Sciatic nerve (tissue), 2 donors: ENCODE results near the gene DEUP1. TPM values are rescaled to one million over a fixed set of nuclear protein-coding genes. Genes with fewer than 3 reads are reported as not detected.
"Not testable (repeated sequence)": the region's sequence is repeated elsewhere in the genome, so short reads cannot be mapped to it uniquely, and the experiment has no call there.

Experiments used
- ATAC-seq: fragments of 200-7000 bp; cut with Tn5 transposase; one replicate; pipeline ENCODE4 v1.9.1; 2020; ENCODE audit warnings: mild to moderate bottlenecking, moderate library complexity
- DNase-seq: peaks from one replicate; pipeline ENCODE4 v3.0.0-alpha.2; 2020; ENCODE audit warnings: low spot score
- intact Hi-C: fragments of 100-400 bp; cut with DNase I; formaldehyde crosslinking; loops from one replicate; pipeline ENCODE4 v1.14.2; 2022
- total RNA-seq: library from RNA; stranded (reverse); fragmentation: NEBNext Ultra II Directional; extraction: Animal tissue kit (Norgen Biotek cat#: 25700); gene quantifications from one replicate; pipeline ENCODE4 v1.2.1, GENCODE V29; 2021
- donor health status: DM: no; HTN: no; CAD: no.
- donor health status: DM: no; HTN: no; CAD: no.

DEUP1 gene
- total RNA-seq, 1 donor from 2014 or later, result not detected

GRCh38 chr11:93348930-93349329, 18.4 kb downstream of the DEUP1 start:
- intact Hi-C loops, result no loop called here
- ATAC-seq, result no peak
- DNase-seq, result no peak

- DNase-seq (no peak), ATAC-seq (no peak)
- intact Hi-C loops, result no loop called here
These were observed 20.3 kb downstream of the DEUP1 start for GRCh38 chr11:93350835-93351234.

DNA sequence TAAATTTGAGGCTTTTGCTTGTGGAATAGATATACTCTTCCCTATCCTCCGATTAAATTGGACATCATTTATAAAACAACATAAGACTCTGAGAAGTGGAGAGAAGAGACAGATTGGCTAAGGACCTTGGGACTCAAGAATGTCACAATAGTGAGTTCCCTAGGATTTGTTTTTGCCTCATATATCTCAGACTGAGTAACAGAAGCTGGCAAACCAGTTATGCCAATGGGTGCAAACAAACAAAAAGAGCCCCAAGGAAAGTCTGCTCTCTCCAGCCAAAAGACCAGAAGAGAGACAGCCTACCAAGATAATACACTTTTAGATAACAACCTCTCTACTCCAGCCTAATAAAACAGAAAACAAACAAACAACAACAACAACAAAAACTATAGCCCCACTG, 28.9 kb downstream of the DEUP1 start:
- DNase-seq (no peak), ATAC-seq (no peak)
- intact Hi-C loops, result no loop called here

DNA sequence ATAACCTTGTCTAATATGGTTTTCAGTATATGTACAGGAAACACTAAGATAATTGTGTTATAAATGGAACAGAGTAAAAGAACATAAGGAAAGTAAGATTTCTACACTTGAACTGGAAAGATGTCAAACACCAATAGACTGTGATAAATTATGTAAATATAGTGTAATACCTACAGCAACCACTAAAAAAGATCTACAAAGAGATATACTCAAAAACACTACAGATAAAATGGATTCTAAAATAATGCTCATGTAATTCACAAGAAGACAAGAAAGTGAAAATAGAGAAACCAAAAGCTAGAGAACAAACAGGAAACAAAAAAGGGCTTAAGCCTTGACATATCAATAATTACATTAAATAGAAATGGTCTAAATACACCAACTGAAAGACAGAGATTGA, 30.9 kb downstream of the DEUP1 start:
- intact Hi-C loops, result no loop called here
- DNase-seq (no peak), ATAC-seq (no peak)

DNA sequence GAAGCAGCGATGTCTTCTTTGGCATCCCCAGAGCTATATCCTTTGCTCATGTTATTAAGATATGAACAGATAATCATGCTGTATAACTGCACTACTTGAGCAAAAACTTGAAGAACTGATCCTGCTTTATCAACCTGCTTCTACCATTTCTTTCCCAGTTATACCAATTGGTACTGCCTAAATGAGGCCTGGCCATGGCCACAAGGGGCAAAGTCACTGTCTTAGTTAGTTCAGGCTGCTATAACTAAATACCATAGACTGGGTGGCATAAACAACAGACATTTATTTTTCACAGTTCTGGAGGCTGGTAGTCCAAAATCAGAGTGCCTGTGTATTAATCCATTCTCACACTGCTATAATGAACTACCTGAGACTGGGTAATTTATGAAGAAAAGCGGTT, 37.5 kb downstream of the DEUP1 start:
- intact Hi-C loops, result no loop called here
- ATAC-seq (no peak), DNase-seq (no peak)

- intact Hi-C loops, result no loop called here
- ATAC-seq, result no peak
- no peak for DNase-seq
These were observed 39.7 kb downstream of the DEUP1 start for GRCh38 chr11:93370260-93370659.

DNA sequence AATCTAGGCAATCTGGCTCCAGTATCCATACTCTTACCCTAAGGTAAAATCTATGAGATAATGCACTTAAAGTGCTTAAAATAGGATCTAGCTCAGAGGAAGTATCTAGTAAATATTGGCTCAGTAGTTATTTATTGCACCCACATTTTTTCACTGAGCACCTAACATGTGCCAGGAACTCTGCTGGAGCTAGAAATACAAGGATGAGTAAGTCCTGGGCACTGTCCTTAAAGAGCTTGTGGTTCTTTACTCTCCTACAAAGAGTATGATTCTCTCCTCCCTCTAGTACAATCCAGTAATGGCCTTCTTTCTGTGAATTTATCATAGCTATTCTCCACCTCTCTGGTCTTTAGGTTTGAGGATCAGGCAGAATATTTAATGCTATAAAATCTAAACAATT, 59.2 kb downstream of the DEUP1 start:
- intact Hi-C loops, result no loop called here
- ATAC-seq (no peak), DNase-seq (no peak)

GRCh38 chr11:93392867-93393266, 62.3 kb downstream of the DEUP1 start:
- intact Hi-C loops, result no loop called here
- no peak for DNase-seq
- peak; percentile 48 for ATAC-seq

DNA sequence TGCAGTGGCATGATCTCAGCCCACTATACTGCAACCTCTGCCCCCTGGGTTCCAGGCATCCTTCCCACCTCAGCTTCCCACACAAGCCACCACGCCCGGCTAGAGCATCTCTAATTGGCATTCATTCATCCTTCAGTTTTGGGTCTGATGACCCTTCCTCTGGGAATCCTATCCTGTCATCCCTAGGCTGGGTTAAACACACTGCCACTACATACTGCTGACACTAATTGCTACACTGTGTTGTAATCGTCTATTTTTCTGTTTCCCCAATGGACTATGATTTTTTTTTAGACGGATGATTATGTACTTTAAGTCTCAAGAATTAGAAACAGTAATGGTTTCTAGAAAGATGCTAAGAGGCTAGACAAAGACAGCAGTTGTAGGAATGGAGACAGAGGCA, 62.8 kb downstream of the DEUP1 start:
- intact Hi-C loops, result no loop called here
- ATAC-seq (peak; percentile 36), DNase-seq (no peak)

GRCh38 chr11:93394488-93394887, 63.9 kb downstream of the DEUP1 start:
- ATAC-seq, result no peak
- intact Hi-C loops, result no loop called here
- DNase-seq, result no peak

DNA sequence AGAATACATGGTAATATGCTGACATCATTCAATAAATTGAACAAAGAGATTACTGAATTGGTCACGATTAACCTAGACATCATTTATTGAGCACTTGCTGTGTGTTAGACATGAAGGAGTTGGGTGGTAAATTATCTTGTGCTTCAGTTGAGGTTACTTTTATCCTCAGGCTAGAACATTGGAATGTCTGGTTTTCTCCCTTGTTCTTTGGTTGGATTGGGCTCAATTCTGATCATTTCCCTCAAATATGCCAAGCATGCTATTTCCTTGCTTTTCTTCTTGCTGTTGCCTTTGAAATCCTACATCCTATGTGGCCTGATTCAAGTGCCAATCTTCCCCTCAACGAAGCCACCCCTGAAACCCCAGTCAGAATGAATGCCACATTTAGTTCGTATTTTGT, 65.8 kb downstream of the DEUP1 start:
- no peak for DNase-seq
- no peak for ATAC-seq
- intact Hi-C loops, result no loop called here

- DNase-seq (no peak), ATAC-seq (no peak)
- intact Hi-C loops, result no loop called here
These were observed 73.4 kb downstream of the DEUP1 start for GRCh38 chr11:93403930-93404329.

DNA sequence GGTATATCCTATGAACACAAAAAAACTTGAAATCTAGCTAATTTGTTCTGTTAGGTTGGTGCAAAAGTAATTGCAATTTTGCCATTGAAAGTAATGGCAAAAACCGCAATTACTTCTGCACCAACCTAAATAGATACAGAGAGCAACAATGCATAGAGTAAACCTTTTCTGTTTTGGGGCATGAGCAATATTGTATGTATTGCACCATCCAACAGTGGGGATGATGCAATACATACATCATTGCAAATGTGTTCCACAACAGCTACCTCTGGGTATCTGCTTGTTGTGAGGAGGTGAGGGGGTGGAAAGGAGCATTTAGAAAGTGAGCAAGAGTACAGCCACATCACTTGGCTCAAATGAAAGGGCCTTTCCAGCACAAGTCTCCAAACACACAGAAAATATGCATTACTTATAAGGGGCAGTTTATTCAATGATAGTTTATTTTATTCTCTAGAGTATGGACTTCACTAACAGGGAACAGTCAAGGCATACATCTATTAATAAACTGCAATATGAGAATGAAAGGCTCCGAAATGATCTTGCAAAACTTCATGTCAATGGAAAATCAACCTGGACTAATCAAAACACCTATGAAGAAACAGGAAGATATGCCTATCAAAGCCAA, 77.3 kb downstream of the DEUP1 start:
- ATAC-seq (no peak), DNase-seq (no peak)
- intact Hi-C loops, result loop anchor here (2.0 kb wide), 1 partner anchor 69 kb away; no protein-coding TSS in a partner anchor

DNA sequence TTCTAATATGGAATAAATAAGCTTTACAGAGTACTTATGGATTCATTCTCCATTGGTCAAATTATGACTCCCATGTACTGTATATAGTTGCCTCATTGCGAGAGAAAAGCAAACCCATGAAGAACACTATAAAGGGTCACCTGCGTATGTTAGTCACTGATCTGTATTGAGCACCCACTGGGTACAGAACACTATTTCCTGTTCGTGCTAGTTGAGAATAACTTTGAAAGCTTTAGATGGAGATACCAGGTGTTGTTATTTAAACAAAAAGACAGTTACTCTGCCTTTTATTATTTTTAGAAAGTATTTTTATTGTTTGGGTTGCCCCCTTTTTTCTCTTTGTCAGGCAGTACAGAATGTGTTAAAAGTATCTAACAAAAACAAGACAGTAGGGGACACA, 79.9 kb downstream of the DEUP1 start:
- no peak for DNase-seq
- ATAC-seq, result no peak
- intact Hi-C loops, result no loop called here

GRCh38 chr11:93411705-93412104, 81.2 kb downstream of the DEUP1 start:
- intact Hi-C loops, result no loop called here
- DNase-seq, result no peak
- ATAC-seq, result no peak

DNA sequence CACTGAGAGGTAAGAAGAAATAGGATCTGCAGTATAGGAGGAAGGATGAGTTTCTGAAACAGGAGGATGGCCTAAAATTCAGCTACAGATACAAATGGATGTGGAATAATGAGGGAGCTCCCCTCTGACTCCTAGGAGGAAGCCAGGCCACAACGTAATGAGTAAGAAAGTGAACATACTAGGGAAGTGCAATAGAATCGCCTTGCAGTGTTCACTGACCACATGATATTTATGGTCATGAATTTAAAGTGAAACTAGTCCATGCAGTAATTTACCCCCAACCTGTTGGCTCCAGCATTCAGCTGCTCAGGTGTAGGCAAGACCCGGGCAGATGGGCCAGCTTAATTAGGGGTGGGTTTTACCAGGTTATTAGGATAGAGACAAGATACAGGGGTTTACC, 101.7 kb downstream of the DEUP1 start:
- intact Hi-C loops, result no loop called here
- DNase-seq, result no peak
- no peak for ATAC-seq

DNA sequence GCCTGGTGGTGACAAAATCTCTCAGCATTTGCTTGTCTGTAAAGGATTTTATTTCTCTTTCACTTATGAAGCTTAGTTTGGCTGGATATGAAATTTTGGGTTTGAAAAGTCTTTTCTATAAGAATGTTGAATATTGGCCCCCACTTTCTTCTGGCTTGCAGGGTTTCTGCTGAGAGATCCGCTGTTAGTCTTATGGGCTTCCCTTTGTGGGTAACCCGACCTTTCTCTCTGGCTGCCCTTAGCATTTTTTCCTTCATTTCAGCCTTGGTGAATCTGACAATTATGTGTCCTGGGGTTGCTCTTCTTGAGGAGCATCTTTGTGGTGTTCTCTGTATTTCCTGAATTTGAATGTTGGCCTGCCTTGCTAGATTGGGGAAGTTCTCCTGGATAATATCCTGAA, 112.7 kb downstream of the DEUP1 start:
- ATAC-seq, DNase-seq, intact Hi-C loops: not testable (repeated sequence)

GRCh38 chr11:93444617-93445073, 114.1 kb downstream of the DEUP1 start:
- ATAC-seq (no peak), DNase-seq (no peak)
- intact Hi-C loops, result no loop called here

DNA sequence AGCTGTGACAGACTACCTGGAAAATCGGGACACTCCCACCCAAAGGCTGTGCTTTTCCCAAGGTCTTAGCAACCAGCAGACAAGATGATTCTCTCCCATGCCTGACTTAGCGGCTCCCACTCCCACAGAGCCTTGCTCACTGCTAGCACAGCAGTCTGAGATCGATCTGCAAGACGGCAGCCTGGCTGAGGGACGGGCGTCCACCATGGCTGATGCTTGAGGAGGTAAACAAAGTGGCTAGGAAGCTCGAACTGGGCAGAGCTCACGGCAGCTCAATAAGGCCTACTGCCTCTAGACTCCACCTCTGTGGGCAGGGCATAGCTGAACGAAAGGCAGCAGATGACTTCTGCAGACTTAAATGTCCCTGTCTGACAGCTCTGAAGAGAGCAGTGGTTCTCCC, 127.7 kb downstream of the DEUP1 start:
- no peak for ATAC-seq
- intact Hi-C loops, result no loop called here
- DNase-seq, result no peak

DNA sequence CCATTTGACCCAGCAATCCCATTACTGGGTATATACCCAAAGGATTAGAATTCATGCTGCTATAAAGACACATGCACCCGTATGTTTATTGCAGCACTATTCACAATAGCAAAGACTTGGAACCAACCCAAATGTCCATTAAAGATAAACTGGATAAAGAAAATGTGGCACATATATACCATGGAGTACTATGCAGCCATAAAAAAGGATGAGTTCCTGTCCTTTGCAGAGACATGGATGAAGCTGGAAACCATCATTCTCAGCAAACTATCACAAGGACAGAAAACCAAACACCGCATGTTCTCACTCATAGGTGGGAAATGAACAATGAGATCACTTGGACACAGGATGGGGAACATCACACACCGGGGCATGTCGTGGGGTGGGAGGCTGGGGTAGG, 133.1 kb downstream of the DEUP1 start:
- intact Hi-C loops, ATAC-seq, DNase-seq: not testable (repeated sequence)

DNA sequence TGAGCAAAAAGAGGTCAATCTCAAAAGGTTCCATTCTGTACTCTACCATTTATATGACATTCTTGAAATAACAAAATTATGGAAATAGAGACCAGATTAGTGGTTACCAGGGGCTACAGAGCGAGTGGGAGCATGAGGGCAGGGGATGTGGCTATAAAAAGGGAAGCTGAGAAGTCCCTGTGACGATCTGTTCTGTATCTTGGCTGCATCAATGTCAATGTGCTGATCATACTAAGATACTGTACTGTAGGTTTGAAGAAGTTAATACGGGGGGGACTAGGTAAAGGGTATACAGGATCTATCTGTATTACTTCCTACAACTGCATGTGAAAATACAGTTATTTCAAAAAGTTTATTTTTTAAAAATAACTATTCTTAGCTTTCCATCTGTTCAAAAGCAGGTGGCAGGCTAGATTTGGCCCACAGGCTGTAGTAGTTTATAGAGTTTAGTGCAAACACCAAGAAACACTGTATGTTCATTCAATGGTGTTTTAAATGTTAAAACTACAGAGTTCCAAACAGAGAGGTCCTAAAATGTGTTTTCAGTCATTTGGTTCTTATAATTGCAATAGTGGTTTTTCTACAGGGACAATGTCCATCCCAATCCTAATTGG, 134.5 kb downstream of the DEUP1 start:
- DNase-seq, result no peak
- intact Hi-C loops, result no loop called here
- no peak for ATAC-seq
